ENCODE results near the gene TINAGL1. TPM values are rescaled to one million over a fixed set of nuclear protein-coding genes. Genes with fewer than 3 reads are reported as not detected.

Gene TINAGL1
- total and polyA plus RNA-seq, 2 donors (not counting 3 experiments of a cell fraction or from before 2014, with no cell fraction given): 312 to 477 TPM

DNA sequence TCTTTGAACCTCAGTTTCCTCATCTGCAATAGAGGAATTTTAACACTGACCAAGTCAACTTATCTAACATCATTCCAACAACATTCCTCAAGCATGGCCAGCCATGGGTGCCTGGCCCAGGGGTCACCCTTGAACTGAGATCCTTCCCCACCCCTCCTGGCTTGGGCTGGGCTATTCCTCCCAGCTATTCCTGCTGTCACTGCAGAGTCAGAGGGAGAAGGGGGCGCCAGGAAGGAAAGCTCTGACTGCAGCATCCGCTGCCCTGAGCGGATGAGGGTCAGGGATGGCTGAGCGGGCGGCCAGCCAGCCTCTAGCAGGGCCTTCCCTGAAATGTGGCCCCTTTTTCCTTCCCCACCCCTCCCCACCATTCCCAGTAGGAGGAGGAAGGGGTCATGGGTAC, 3.1 kb downstream of the TINAGL1 start:
- ChIA-PET CTCF (interaction anchor here (0.7 to 3.0 kb wide), 4 partner anchors 8 to 211 kb away, joined by 3 to 15 read pairs (median 3); no protein-coding TSS in a partner anchor), POLR2A (no interaction called here)
- Histone ChIP-seq H3K4me2 (ENCODE audit: insufficient read depth, low read length) (peak overlapping the region; percentile 95), H3K27ac (ENCODE audit: insufficient read depth, low read depth, low read length) (peak overlapping the region; percentile 83), H3K9me3 (replicated peaks; ENCODE audit: control insufficient read depth, insufficient read depth, low read length) (no peaks in the 10 kb centered on the region), H3K36me3 (ENCODE audit: control insufficient read depth in 2 of 2, extremely low read depth in 1 of 2, insufficient read depth in 2 of 2, low read length in 2 of 2) (peaks cover 7 to 12% of the 10 kb centered on the region in 2 experiments), H4K20me1 (replicated peaks; ENCODE audit: control insufficient read depth, extremely low read depth, insufficient read depth, low read length) (no peaks in the 10 kb centered on the region), H2AFZ (ENCODE audit: low read depth, low read length) (no peak overlapping the region), H3K79me2 (ENCODE audit: control insufficient read depth, insufficient read depth, low read length) (peaks cover 72% of the 10 kb centered on the region), H3K9me1 (replicated peaks; ENCODE audit: control insufficient read depth, extremely low read depth, insufficient read depth, low read length) (no peaks in the 10 kb centered on the region), H3K9ac (replicated peaks; ENCODE audit: extremely low read depth, insufficient read depth, low read length) (peak overlapping the region; percentile 52), H3K4me1 (ENCODE audit: control insufficient read depth, extremely low read depth, insufficient read depth, low read length) (peaks cover 74% of the 10 kb centered on the region), H3K4me3 (replicated peaks in 1 of 3; ENCODE audit: insufficient read depth in 1 of 3, low read depth in 1 of 3, low read length in 3 of 3) (peak overlapping the region; percentile 4 to 61 (median 16)), H3K27me3 (ENCODE audit: control insufficient read depth in 2 of 2, insufficient read depth in 2 of 2, low read length in 2 of 2) (no peaks in the 10 kb centered on the region)
- TF ChIP-seq GATA2 (IDR thresholded peaks at IDR 0.05; ENCODE audit: insufficient read depth, insufficient read length, low read depth, low read length) (peak; percentile 77), FOS (IDR thresholded peaks at IDR 0.05; ENCODE audit: borderline replicate concordance, insufficient read depth, low read length) (peak; percentile 72), POLR2AphosphoS5 (IDR thresholded peaks at IDR 0.05; ENCODE audit: insufficient read depth, low read depth, low read length) (peak; percentile 81)
- TF ChIP-seq, protein P1, sequence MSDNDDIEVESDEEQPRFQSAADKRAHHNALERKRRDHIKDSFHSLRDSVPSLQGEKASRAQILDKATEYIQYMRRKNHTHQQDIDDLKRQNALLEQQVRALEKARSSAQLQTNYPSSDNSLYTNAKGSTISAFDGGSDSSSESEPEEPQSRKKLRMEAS (IDR thresholded peaks at IDR 0.05; ENCODE audit: insufficient read depth, insufficient read length): no peak
- FAIRE-seq (peak; percentile 74), DNase-seq (ENCODE audit: low read depth, low spot score) (peak; percentile 73)
- dilution Hi-C loops (cut with MboI; ENCODE audit: extremely low pct_ligation_motif_present, low sequenced_read_pairs): no loop called here
- no TSS peak for BruUV-seq (replicated peaks)
- intact Hi-C loops (cut with micrococcal nuclease): loop anchor here (1.0 to 5.0 kb wide), 2 partner anchors 9 to 133 kb away; no protein-coding TSS in a partner anchor

DNA sequence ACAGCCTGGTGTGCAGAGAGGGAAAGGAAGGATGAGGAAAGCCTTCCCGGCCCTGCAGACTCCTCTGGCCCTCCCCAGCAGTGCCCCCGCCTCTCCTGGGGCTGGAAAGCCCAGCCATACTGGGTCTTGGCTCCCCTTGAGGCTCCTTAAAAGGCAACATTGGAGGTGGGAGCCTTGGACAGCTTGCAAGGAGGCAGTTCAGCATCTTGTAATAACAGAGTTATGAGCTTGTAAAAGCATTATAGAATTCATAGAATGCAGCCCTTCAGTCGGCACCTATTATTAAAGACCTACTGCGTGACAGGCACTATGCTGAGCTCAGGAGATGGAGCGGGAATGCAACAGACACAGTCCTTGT, 4.2 kb downstream of the TINAGL1 start:
- POLR2A ChIA-PET: interaction anchor here (0.6 kb wide), 1 partner anchor 120 kb away, joined by 3 read pairs; no protein-coding TSS in a partner anchor
- Histone ChIP-seq H4K20me1 (replicated peaks; ENCODE audit: control insufficient read depth, extremely low read depth, insufficient read depth, low read length) (no peaks in the 10 kb centered on the region), H3K9ac (replicated peaks; ENCODE audit: extremely low read depth, insufficient read depth, low read length) (peak overlapping the region; percentile 52), H3K4me3 (replicated peaks in 1 of 3; ENCODE audit: insufficient read depth in 1 of 3, low read depth in 1 of 3, low read length in 3 of 3) (peak overlapping the region in 1 of 3 experiments; percentile 61), H3K4me2 (ENCODE audit: insufficient read depth, low read length) (peak overlapping the region; percentile 95), H3K27ac (ENCODE audit: insufficient read depth, low read depth, low read length) (peak overlapping the region; percentile 83), H3K36me3 (ENCODE audit: control insufficient read depth in 2 of 2, extremely low read depth in 1 of 2, insufficient read depth in 2 of 2, low read length in 2 of 2) (peaks cover 7 to 22% of the 10 kb centered on the region in 2 experiments), H3K27me3 (ENCODE audit: control insufficient read depth in 2 of 2, insufficient read depth in 2 of 2, low read length in 2 of 2) (no peaks in the 10 kb centered on the region), H3K9me1 (replicated peaks; ENCODE audit: control insufficient read depth, extremely low read depth, insufficient read depth, low read length) (no peaks in the 10 kb centered on the region), H3K79me2 (ENCODE audit: control insufficient read depth, insufficient read depth, low read length) (peaks cover 72% of the 10 kb centered on the region), H2AFZ (ENCODE audit: low read depth, low read length) (no peak overlapping the region), H3K9me3 (replicated peaks; ENCODE audit: control insufficient read depth, insufficient read depth, low read length) (no peaks in the 10 kb centered on the region), H3K4me1 (ENCODE audit: control insufficient read depth, extremely low read depth, insufficient read depth, low read length) (peaks cover 65% of the 10 kb centered on the region)
- TF ChIP-seq EZH2 (IDR thresholded peaks at IDR 0.05; ENCODE audit: borderline replicate concordance, low read depth, low read length, severe bottlenecking) (no peak), FOS (IDR thresholded peaks at IDR 0.05; ENCODE audit: borderline replicate concordance, insufficient read depth, low read length) (no peak), GATA2 (IDR thresholded peaks at IDR 0.05; ENCODE audit: insufficient read depth, insufficient read length, low read depth, low read length) (no peak), JUN (IDR thresholded peaks at IDR 0.05; ENCODE audit: borderline replicate concordance, insufficient read depth, insufficient read length, low read depth) (no peak), POLR2A (IDR thresholded peaks at IDR 0.05; ENCODE audit: low read depth, low read length) (no peak), POLR2AphosphoS5 (IDR thresholded peaks at IDR 0.05; ENCODE audit: insufficient read depth, low read depth, low read length) (no peak), MYC (IDR thresholded peaks at IDR 0.05; ENCODE audit: low read depth, low read length) (no peak)
- TF ChIP-seq, protein P2, sequence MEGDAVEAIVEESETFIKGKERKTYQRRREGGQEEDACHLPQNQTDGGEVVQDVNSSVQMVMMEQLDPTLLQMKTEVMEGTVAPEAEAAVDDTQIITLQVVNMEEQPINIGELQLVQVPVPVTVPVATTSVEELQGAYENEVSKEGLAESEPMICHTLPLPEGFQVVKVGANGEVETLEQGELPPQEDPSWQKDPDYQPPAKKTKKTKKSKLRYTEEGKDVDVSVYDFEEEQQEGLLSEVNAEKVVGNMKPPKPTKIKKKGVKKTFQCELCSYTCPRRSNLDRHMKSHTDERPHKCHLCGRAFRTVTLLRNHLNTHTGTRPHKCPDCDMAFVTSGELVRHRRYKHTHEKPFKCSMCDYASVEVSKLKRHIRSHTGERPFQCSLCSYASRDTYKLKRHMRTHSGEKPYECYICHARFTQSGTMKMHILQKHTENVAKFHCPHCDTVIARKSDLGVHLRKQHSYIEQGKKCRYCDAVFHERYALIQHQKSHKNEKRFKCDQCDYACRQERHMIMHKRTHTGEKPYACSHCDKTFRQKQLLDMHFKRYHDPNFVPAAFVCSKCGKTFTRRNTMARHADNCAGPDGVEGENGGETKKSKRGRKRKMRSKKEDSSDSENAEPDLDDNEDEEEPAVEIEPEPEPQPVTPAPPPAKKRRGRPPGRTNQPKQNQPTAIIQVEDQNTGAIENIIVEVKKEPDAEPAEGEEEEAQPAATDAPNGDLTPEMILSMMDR (IDR thresholded peaks at IDR 0.05; ENCODE audit: extremely low read depth in 1 of 2, insufficient read depth in 1 of 2, low read depth in 1 of 2, low read length in 2 of 2): no peak
- TF ChIP-seq, protein P1 (IDR thresholded peaks at IDR 0.05; ENCODE audit: insufficient read depth, insufficient read length): no peak
- DNase-seq (ENCODE audit: low read depth, low spot score) (no peak), FAIRE-seq (no peak)
- CTCF ChIA-PET: interaction anchor here (0.6 to 1.9 kb wide), 4 partner anchors 10 to 38 kb away, joined by 3 to 9 read pairs (median 4); partner anchors contain the start of gene HCRTR1
- intact Hi-C loops (cut with micrococcal nuclease) (loop anchor here (5.0 to 10.0 kb wide), 2 partner anchors 354 to 482 kb away; partner anchors contain the start of gene PTP4A2), dilution Hi-C loops (cut with MboI; ENCODE audit: extremely low pct_ligation_motif_present, low sequenced_read_pairs) (no loop called here)
- BruUV-seq (replicated peaks): no TSS peak

Measured in endothelial cell of umbilical vein (primary cell).